ENCODE results near the gene EPX.

GRCh38 chr17:58184986-58185761 is 7.4 kb upstream of the EPX start:
- no peak for TF ChIP-seq POLR2A (IDR thresholded peaks at IDR 0.05; ENCODE audit: low read length)
- peak; percentile 40 for TF ChIP-seq GATA1 (IDR thresholded peaks at IDR 0.05; ENCODE audit: low read depth, low read length)
